Limb (tissue), 2 donors: Measurements from ENCODE around the gene PDE9A.

Experiments used
- DNase-seq, 2 donors: peaks; one replicate each; pipeline ENCODE4 v3.0.0-alpha.2; 2016; ENCODE audit errors: extremely low spot score in 2 of 2

The PDE9A gene

GRCh38 chr21:42641311-42642218, 11.9 kb upstream of the PDE9A start:
- peak; percentile 28 to 63 for DNase-seq

- no peak for DNase-seq
Observed at GRCh38 chr21:42642219-42642745, 11.1 kb upstream of the PDE9A start.

GRCh38 chr21:42644223-42645208, 8.9 kb upstream of the PDE9A start:
- DNase-seq, result no peak

- DNase-seq, result no peak
Observed at GRCh38 chr21:42645211-42646075, 8.0 kb upstream of the PDE9A start.

GRCh38 chr21:42646076-42646825, 7.2 kb upstream of the PDE9A start:
- DNase-seq, result no peak

GRCh38 chr21:42646836-42647235, 6.6 kb upstream of the PDE9A start:
- no peak for DNase-seq

GRCh38 chr21:42648606-42649005, 4.8 kb upstream of the PDE9A start:
- no peak for DNase-seq

- DNase-seq, result no peak
Observed at GRCh38 chr21:42649122-42650032, 4.0 kb upstream of the PDE9A start.

- no peak for DNase-seq
Observed at GRCh38 chr21:42650033-42650370, 3.4 kb upstream of the PDE9A start.

- DNase-seq, result no peak
Observed at GRCh38 chr21:42650441-42651421, 2.7 kb upstream of the PDE9A start.

- DNase-seq, result no peak
Observed at GRCh38 chr21:42651515-42652401, 1.7 kb upstream of the PDE9A start.

- peak in 1 of 2 donors; percentile 70 for DNase-seq
Observed at GRCh38 chr21:42652527-42653230, 742 bp upstream of the PDE9A start.

GRCh38 chr21:42654179-42654912, 925 bp downstream of the PDE9A start:
- peak in 1 of 2 donors; percentile 61 for DNase-seq

- no peak for DNase-seq
Observed at GRCh38 chr21:42654913-42655795, 1.7 kb downstream of the PDE9A start.
